Retinal pigment epithelial cell (primary cell): ENCODE data around the gene LY6G5B.
"Not testable (repeated sequence)": the region's sequence is repeated elsewhere in the genome, so short reads cannot be mapped to it uniquely, and the experiment has no call there.

Source experiments
- DNase-seq: peaks from one replicate; pipeline ENCODE4 v3.0.0-alpha.2; 2010; ENCODE audit warnings: low read depth
- H3K4me3 ChIP-seq: 2 replicates; pipeline ENCODE4 v1.5.1; 2011; ENCODE audit warnings: mild to moderate bottlenecking, low read length, control low read depth, moderate library complexity
- CTCF ChIP-seq: conservative IDR thresholded peaks from 2 replicates; pipeline ENCODE4 v1.5.1; 2011; ENCODE audit warnings: low read depth, low read length, control low read depth, inconsistent platforms

Gene LY6G5B

DNA sequence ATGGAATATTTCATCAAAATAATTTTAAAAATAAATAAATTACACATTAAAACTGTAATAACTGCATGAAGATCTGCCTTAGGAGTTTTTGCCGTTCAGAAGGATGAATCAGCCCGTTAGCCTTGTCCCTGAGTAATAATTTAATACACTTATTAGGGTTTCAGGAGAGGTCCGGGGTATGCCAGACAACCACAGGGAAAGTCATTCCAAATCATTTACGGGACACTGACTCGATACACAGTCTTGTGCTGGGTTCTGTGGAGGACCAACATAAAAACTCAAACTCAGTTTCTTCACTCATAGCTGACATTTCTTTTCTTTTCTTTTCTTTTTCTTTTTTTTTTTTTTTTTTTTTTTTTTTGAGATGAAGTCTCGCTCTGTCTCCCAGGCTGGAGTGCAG lies 36.2 kb downstream of the LY6G5B start:
- TF ChIP-seq CTCF = no peak
- no peak overlapping the region for H3K4me3 ChIP-seq
- DNase-seq = no peak

- no peak within 1 kb of the TSS for H3K4me3 ChIP-seq
- no peak for DNase-seq
- TF ChIP-seq CTCF = no peak
Observed at GRCh38 chr6:31706599-31706998, 36.8 kb downstream of the LY6G5B start, which contains the start of gene LY6G6F. Gene LY6G6F (plus strand): TSS chr6:31706866. CDS start chr6:31706907, 41 bp downstream.

GRCh38 chr6:31707701-31708100 lies 37.9 kb downstream of the LY6G5B start:
- no peak for DNase-seq
- no peak overlapping the region for H3K4me3 ChIP-seq
- no peak for TF ChIP-seq CTCF

DNA sequence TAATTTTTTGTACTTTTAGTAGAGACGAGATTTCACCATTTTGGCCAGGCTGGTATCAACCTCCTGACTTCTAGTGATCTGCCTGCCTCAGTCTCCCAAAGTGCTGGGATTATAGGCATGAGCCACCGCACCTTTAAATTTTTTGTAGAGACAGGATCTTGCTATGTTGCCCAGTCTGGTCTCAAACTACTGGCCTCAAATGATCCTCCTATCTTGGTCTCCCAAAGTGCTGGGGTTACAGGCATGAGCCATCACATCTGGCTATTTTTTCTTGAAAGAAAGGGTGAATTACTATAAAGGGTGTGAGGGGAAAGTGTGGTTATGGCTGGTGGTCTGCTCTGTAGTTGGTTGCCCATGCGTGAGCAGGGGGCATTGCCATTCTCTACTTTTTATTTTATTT lies 38.4 kb downstream of the LY6G5B start:
- no peak for DNase-seq
- H3K4me3 ChIP-seq = no peak overlapping the region
- no peak for TF ChIP-seq CTCF

DNA sequence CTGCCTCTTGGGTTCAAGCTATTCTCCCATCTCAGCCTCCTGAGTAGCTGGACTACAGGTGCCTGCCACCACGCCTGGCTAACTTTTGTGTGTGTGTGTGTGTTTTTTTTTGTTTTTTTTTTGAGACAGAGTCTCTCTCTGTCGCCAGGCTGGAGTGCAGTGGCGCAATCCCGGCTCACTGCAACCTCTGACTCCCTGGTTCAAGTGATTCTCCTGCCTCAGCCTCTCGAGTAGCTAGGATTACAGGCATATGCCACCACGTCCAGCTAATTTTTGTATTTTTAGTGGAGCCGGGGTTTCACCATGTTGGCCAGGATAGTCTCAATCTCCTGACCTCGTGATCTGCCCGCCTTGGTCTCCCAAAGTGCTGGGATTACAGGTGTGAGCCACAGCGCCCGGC lies 39.4 kb downstream of the LY6G5B start:
- DNase-seq = not testable (repeated sequence)

DNA sequence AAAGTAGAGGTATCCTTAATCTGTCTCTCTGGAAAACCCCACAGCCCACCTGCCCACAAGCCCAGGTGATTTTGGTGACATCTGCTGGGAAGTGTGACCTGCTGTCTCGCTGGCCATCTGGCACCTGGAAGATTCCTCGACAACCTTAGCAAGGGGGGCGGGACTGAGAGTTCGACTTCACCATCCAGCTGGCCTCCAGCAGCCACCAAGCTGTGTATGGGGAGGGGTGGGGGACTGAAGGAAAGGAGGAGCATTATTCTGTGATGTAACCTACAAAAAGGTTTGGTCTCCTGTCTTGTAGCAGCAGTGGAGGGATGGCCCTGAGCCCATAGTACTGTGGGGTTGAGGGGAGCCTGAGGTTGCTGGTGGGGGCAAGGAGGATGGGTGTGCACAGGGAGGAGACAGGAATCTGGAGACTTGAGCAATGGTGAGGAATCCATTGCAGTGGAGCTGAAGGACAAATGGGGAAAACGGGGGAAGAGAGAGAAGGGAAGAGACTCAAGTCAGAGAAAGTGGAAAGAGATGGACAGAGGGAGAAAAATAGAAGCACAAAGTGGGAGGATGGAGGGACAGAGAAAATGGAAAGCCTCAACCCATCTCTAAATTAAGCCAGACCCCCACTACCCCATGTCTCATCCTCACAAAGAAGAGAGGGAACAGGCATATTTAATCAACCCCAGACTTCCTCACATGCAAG lies 40.9 kb downstream of the LY6G5B start:
- TF ChIP-seq CTCF = no peak
- DNase-seq = no peak
- H3K4me3 ChIP-seq = no peak overlapping the region

More for the DNA sequence above, 39.4 kb downstream of the LY6G5B start:
- H3K4me3 ChIP-seq = not testable (repeated sequence)

DNA sequence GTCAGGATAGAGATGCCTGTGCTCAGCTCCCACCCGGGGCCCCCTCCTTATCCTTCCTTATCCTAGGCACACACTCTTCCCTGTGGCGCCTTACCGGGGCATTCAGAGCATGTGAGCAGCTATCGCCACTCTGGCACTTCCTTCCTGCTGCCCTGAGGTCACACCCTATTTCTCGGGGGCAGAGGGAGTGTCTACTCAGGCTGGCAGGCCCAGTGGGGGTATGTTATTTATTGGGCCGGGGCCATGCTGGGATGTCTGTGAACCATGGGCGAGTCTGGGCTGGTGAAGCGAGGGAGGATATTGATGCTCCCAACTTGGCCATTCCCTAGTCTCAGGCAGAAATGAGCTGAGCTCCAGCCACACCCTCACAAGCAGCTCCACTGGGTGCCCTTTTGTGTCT lies 41.5 kb downstream of the LY6G5B start:
- no peak for DNase-seq
- TF ChIP-seq CTCF = no peak
- no peak overlapping the region for H3K4me3 ChIP-seq
